Right lung (tissue), 10 donors: ENCODE measurements around the gene CTAGE15. TPM values are rescaled to one million over a fixed set of nuclear protein-coding genes. Genes with fewer than 3 reads are reported as not detected.
"Not testable (repeated sequence)": the region's sequence is repeated elsewhere in the genome, so short reads cannot be mapped to it uniquely, and the experiment has no call there.

Experiments used
- DNase-seq, 2 donors: peaks; one replicate each; pipeline ENCODE4 v3.0.0-alpha.2; 2013
- long read RNA-seq, 8 donors: transcript quantifications; one replicate each; lab custom pipeline, GENCODE V29; 2026
- polyA plus RNA-seq, 5 donors: library from polyadenylated mRNA; unstranded; fragments of 120-200 nt; gene quantifications; one replicate each; pipeline versions ENCODE4 v1.2.1 to v1.2.3, GENCODE V29; 2013; ENCODE audit warnings: inconsistent platforms in 1 of 5, low replicate concordance in 1 of 5; ENCODE audit not compliant: insufficient read length in 5 of 5, insufficient read depth in 1 of 5

CTAGE15 gene, protein sequence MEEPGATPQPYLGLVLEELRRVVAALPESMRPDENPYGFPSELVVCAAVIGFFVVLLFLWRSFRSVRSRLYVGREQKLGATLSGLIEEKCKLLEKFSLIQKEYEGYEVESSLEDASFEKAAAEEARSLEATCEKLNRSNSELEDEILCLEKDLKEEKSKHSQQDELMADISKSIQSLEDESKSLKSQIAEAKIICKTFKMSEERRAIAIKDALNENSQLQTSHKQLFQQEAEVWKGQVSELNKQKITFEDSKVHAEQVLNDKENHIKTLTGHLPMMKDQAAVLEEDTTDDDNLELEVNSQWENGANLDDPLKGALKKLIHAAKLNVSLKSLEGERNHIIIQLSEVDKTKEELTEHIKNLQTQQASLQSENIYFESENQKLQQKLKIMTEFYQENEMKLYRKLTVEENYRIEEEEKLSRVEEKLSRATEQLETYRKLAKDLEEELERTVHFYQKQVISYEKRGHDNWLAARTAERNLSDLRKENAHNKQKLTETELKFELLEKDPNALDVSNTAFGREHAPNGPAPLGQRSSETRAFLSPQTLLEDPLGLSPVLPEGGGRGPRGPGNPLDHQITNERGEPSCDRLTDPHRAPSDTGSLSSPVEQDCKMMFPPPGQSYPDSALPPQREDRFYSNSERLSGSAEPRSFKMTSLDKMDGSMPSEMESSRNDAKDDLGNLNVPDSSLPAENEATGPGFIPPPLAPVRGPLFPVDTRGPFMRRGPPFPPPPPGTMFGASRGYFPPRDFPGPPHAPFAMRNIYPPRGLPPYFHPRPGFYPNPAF
- polyA plus RNA-seq: 1 to 10 TPM in 2 of 5 donors, under 1 TPM in 2, not detected in 1; 0.95 to 2.1 (median 1.3) TPM
- long read RNA-seq, donor 1: 0 reads
- long read RNA-seq, donor 2: 0 reads
- long read RNA-seq, donor 3: 0 reads
- long read RNA-seq, donor 4: 0 reads
- long read RNA-seq, donor 5: 0 reads
- long read RNA-seq, donor 6, partial matches to known transcripts: 0 of 1 reads
- long read RNA-seq, donor 6, other reads (novel, unspliced or antisense): 0 of 1 reads
- long read RNA-seq, donor 7: 0 reads
- long read RNA-seq, donor 8: 0 reads

DNA sequence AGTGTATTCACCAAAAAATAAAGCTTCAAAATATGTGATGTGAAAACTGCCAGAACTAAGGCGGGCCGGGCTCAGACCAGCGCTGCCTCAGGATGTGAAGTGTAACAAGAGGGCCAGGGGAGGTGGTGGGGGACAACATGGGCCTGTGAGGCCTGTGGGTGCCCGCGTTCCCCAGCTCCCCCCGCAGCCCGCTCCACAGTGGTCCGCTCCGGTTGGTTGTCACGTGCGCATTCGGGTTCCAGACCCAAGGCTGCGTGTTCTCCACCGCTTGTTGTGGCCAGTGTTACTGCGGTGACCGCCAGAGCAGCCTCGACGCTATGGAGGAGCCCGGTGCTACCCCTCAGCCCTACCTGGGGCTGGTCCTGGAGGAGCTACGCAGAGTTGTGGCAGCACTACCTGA lies at the start of gene CTAGE15:
Gene CTAGE15, plus strand, starts transcription at position 301 of the 400 bp plus-strand sequence. Its CDS starts 17 bp downstream, at position 318.
- DNase-seq: not testable (repeated sequence)

DNA sequence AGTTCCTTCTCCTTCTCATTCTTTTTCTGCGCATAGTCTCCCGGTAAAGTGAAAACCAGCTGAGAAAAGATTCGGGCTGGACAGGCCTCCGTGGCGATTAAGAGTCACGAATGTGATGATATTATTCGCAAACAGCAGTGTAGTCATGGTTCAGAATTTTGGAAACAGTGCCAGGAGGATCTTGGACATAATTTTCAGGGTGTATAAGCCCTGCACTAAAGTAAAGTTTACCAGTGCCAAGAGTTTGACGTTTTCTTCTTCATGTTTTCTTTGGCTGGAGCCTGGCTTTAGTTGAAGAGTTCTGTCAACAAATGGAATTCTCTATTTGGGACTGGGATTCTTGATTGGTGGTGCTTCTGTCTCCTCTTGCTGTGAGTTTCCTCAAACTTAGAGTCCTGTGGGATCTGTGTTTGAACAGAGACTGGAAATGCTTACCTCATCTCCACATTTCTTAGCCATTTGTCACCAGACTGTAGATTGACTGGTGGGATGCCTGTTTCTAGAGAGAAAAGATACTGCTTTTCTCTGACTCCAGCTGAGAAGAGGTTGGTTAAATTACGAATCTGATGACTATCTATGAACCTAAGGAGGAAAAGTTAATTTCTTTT lies 49.2 kb upstream of the CTAGE15 start:
- DNase-seq: not testable (repeated sequence)

DNA sequence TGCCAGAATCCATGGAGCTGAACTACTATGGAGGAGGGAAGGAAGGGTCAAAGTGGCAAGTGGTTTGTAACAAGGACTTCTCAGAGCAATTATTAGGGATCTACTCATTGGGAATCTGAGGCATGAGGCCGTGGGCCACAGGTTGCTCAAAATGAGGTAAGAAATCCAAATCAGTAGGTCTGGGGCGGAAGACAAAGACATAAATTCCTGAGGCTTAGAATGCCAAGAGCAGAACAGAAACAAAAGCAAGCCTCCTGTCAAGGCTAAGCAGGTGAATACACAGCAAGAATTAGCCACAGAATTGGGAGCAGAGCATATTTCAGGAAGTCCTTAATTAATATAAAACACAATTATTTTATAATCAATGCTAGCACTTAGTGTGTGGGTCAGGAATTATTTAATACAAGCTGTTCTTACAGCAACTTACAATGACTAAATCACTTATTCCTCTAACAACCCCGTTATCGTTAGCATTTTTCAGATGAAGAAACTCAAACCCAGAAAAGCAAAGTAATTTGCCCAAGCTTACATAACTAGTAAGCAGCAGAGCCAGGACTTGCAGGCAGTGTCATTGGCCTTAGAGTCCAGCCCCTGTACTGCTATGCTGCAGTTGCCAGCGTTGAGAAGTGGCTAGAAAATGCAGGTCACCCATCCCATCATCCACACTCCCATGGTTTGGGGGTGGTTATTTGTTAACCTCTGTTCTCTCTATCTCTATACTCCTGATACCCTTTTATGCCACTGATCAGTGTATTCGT lies 40.3 kb upstream of the CTAGE15 start:
- not testable (repeated sequence) for DNase-seq

DNA sequence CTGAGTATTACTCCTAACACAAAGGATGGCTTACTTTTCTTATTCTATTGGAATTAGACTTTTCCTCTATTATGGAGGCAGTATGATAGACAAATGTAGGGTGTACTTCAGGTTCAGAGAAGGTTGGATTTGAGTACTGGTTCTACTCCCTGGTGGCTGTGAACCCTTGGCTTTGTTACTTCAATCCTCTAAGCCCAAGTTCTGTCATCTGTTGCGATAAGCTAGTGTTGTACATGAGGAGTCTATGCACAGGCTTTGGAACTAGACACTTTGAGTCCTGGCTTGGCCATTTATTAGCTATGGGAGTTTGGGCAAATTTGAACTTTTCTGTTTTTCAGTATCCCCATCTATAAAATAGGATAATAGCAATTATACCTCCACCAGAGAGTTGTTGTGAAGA lies 39.7 kb upstream of the CTAGE15 start:
- not testable (repeated sequence) for DNase-seq

DNA sequence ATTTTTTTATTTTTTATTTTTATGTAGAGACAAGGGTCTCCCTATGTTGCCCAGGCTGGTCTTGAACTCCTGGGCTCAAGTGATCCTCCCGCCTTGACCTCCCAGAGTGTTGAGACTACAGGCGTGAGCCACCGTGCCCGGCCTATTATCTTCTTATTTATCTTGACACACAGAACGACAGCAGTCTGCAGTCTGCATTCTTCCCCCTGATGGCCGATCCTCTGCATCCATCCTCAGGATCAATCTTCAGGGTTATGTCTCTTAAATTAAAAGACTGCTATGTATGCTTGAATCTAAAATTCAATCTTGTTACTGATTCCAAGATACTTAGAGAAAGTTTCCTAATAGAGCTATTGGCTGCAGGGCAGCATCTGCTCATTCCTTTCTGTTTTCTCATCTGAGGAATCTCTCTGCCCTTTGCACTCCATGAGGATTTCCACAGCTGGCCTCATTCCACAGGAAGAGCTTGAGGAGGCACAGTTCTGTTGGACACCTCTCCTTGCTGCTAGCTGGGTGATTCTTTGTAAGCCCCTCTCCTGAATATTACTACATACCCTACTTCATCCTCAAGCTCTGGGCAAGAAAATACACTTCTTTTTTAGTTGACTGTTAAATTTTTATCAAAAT lies 38.3 kb upstream of the CTAGE15 start:
- not testable (repeated sequence) for DNase-seq

DNA sequence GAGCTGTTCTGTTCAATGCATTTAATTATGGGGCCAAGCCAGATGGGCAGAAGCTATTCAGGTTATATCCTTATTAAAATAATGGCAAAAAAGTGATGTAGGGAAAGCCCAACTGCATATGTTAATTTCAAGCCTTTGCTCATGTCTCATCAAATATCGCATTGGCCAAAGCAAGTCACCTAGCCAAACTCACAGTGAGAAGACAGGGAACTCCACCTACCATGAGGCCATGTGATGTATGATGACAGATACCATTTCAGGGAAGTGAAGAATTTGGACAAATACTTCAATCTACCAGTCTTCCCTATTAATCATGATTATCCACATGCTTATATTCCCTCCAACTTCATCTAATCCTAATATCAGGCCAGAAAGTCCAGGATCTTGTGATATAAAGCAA lies 35.2 kb upstream of the CTAGE15 start:
- DNase-seq: not testable (repeated sequence)

DNA sequence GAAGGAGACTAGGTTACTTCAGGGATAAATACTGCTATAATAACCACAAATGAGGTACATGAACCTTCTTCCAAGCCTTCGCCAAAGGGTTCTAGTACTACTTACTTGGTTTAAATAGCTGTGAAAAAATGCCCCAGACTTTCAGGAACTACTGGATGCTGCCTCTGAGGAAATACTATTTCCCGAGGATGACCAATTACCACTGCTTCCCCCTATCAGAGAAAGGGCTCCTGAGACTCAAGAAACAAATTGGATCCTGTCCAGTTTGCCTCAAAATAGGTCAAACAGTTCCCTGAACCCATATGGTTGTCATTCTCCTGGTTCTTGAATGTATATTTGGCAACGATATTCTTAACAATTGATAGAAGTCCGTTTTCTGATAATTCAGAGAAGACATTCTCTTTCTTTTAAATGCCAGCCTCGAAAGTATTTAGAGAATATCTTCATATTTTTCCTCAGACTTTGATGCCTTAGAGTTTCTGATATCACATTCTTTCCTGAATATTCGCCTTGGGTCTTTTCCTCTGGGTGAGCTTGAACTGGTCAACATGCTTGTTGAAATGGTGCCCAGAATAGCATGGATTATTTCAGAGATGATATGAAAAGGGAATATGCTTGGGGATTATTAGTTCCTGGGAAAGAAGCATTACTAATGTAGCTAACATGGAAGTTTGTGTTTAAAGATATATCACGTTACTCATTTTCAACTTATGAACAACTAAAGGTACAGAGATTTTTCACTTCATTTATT lies 28.1 kb upstream of the CTAGE15 start:
- DNase-seq: not testable (repeated sequence)

DNA sequence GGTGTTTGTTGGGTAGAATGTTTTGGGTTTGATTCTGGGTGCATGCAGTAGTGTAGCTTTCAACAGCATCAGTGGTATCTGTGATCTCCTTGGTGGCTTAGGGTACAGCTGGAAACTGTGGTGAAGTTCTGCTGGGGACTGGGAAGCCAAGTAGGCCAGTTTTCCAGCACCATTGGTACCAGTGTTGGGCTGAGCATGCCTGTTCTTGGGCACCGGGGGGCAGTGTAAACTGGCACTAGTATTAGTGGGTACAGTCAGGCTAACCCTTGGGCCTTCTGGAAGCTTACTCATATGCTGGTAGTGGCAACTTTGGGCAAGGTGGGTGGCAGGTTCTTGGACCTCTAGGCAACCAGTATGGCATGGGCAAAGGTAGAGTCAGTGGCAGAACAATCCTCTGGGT lies 15.6 kb upstream of the CTAGE15 start:
- DNase-seq: not testable (repeated sequence)

DNA sequence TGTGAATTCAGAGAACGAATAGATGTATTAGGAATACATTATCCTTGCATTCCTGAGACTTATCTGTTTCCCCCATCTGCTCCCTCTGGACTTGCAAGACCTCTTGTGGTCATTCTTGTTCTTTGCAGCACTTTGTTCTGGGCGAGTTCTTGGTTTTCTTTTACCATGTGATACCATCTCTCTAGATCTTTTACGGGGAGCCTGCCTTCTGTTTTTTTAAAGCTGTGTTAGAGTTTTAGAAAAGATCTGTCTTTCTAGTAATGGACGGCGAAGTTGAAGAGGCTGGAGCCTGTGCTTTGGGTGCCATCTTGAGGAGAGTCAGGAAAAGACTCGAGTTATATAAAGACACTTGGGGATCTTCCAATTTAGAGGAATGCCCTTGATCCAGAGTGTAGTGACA lies 8.3 kb upstream of the CTAGE15 start:
- not testable (repeated sequence) for DNase-seq

DNA sequence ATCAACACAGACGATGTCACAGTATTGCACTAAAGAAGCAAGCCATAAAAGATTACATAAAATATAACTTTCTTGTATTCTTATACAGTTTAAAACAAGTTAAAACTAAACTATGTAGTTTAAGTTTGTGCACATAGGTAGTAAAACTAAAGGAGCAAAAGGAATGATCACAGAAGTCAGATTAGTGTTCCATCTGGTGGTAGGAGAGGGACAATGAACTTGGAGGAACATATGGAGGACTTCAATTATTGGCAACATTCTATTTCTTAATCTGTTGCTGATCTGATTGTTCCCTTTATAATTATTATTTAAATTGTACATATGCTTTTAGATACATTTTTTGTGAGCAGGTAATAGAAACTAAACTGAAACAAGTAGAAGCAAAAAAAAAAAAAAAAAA lies 5.6 kb upstream of the CTAGE15 start:
- DNase-seq: not testable (repeated sequence)

DNA sequence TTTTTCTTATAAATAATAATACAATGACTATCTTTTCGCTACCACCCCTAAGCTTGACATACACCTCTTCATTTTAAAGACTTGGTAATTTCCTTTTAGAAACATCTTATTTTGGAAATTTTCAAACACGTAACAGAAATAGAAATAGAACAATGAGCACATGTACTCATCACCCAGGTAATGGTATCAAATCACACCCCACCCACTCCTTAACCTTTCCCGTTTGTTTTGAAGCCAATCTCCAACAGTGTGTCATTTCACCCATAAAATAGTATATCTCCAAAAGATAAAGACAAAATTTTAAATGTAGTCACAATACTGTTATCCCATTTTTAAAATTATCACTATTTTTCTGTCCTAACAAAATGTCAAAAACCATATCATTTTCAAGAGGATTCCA lies 16.6 kb downstream of the CTAGE15 start:
- DNase-seq: not testable (repeated sequence)

DNA sequence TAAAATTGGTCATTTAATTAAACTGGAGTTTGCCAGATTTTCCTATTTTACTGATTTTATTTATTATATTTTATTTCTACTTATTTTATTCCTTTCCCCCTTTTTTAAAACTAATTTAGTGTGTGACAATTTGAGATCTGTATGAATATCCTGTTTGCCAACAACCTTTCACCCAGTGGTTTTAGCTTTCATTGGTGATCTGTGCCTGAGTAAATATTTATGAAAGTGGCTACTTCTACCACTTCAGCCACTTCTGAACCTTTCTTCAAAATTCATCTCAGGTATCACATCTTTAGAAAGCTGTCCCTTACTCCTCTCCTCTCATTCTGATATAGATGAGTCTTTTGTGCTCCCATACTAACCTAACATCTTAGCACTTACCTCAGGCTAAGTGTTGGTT lies 18.3 kb downstream of the CTAGE15 start:
- not testable (repeated sequence) for DNase-seq

DNA sequence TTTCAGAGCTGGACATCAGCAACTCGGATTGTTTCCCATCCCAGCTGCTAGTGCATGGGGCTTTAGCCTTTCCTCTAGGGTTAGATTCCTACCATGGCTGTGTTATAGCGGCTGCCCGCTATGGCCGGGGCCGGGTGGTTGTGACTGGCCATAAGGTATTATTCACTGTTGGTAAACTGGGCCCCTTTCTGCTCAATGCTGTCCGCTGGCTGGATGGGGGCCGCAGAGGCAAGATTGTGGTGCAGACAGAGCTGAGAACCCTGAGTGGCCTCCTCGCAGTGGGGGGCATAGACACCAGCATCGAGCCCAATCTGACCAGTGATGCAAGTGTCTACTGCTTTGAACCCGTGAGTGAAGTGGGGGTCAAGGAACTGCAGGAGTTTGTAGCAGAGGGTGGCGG lies 26.5 kb downstream of the CTAGE15 start:
- DNase-seq: not testable (repeated sequence)

DNA sequence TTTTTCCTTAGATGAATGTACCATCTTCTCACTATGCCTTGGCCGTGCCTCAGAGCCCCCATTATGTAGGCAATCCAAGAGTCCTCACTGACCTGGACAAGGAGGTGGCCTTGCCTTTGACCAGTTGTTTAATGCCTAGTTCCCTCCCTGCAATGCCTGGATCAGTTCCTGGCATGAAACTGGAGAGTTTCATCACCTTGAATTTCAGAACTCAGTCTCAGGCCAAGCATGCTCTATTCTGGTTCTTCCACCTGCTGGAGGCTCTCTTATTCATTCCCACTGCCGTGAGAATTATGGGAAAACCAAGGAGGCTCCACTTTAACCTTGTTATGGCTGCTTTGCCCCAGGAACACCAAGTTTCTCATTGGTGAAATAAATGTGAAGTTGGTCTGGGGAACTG lies 31.9 kb downstream of the CTAGE15 start:
- DNase-seq: not testable (repeated sequence)

DNA sequence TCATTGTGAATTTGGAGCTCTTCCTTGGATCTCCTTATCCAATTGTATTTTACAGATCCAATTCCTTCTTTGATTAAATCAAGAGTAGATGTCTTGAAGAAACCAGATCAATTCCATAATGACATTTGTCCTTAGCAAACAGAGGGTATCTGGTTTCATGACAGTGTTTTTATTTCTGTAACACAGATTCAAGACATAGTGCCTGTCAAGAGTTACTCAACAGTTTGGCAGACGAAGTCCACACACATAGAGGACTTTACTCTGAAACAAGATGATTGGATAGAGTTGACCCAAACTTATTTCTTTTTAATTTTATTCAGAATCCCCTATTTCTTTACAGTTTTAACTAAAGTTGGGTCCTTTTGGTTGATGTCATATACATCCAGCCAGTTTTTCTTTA lies 34.5 kb downstream of the CTAGE15 start:
- DNase-seq: not testable (repeated sequence)

DNA sequence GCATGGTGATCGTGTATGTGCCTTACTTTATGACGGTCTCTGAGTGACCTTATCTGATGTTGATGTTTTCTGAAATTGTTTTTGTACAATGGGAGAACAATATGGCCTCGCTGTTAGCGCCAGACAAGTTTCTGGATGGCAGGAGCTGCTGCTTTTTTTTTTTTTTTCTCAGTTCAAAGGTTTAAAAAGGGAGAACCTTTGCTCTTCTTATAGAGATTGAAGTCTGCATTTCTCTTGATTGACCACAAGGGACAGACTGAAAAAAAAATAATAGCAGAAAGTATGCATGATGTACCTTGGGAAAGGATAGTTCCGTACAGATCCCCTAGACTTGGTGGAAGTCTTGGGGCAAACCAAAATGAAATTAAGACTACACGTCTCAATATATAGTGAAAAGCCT lies 43.9 kb downstream of the CTAGE15 start:
- not testable (repeated sequence) for DNase-seq

DNA sequence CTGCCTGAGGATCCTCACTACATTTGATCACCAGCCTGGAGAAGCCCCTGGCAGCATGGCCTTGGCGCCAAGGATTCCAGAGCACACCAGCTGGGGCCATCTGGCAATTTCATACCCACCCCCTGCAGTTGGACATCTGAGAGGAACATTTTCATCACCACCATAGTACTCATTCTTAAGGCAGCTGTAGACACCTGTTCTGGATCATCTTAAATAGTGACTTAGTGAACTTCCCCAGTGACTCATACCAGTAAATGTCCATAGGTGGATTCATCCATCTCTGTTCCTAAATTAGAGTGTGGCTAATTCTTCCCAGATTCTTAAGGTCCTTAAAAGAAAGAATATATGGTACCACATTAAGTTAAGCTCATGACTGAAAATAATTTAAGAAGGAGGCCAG lies 45.6 kb downstream of the CTAGE15 start:
- DNase-seq: not testable (repeated sequence)

DNA sequence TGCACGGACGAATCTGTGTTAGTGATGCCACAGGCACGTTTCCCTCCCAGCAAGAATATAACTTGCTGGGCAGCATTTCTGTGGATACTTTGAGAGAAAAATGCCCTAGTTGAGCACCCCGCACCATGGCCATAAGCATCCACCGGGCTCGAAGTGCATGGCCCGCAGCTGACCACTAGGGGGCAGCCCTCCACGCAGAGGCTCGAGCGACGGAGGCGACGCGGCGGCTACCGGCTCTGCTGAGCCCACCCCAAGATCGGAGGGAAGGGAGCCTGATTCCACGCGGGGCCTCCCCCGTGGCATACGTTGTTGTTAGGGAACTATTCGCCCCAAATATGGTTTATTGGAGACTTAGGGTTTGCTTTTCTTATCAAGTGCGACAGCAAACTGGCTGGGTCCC lies 48.5 kb downstream of the CTAGE15 start:
- not testable (repeated sequence) for DNase-seq

DNA sequence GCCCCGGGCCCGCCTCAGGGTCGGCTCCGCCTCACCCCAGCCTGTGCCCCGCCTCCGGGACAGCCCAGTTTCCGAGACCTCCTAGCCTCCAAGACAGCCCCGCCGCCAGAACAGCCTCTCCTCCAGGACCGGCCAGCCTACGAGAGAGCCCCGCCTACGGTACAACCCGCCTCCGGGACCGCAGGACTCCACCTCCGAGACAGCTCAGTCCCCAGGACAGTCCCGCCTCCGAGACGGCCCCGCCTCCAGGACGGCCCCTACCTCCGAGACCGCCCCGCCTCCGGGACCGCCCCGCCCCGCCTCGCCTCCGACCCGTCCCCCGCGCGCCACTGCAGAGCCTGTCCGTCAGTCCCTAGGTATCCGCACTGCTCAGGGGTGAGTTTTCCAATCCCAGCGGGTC lies 49.0 kb downstream of the CTAGE15 start, which contains the start of gene TCAF2:
Gene TCAF2, plus strand, starts transcription at position 329 of the 400 bp plus-strand sequence.
- DNase-seq: not testable (repeated sequence)
